Sigmoid colon (tissue), 7 donors: ENCODE measurements around the gene ATRNL1. TPM values are rescaled to one million over a fixed set of nuclear protein-coding genes. Genes with fewer than 3 reads are reported as not detected.

Experiments
- DNase-seq: peaks from one replicate; pipeline ENCODE4 v3.0.0-alpha.2; 2019
- H3K27ac ChIP-seq, 4 donors: fragments of 200-600 bp; sonication (generic); one replicate each; pipeline ENCODE4 v1.5.1; 2016 to 2019; ENCODE audit warnings: mild to moderate bottlenecking in 1 of 4
- H3K27me3 ChIP-seq, 3 donors: fragments of 200-600 bp; sonication (generic); one replicate each; pipeline ENCODE4 v1.5.1; 2019; ENCODE audit warnings: mild to moderate bottlenecking in 1 of 3
- H3K36me3 ChIP-seq, 4 donors: fragments of 200-600 bp; sonication (generic); one replicate each; pipeline ENCODE4 v1.5.1; 2016 to 2019
- H3K4me1 ChIP-seq, 4 donors: fragments of 200-600 bp; sonication (generic); one replicate each; pipeline ENCODE4 v1.5.1; 2017 to 2019
- H3K4me3 ChIP-seq, 4 donors: fragments of 200-600 bp; sonication (generic); one replicate each; pipeline ENCODE4 v1.5.1; 2017 to 2019; ENCODE audit warnings: mild to moderate bottlenecking in 2 of 4, moderate library complexity in 1 of 4
- H3K9me3 ChIP-seq, 4 donors: fragments of 200-600 bp in 3 of 4; sonication (generic) in 3 of 4; one replicate each; pipeline versions ENCODE4 v1.5.1 to v1.6.1; 2013 to 2019
- CTCF ChIP-seq, 4 experiments: fragments of 450-650 bp in 3 of 4; fragments of 200-600 bp in 1 of 4; IDR thresholded peaks; one replicate each; pipeline ENCODE4 v1.5.1; 2016 to 2019; ENCODE audit warnings: antibody characterized with exemption in 4 of 4, mild to moderate bottlenecking in 3 of 4, moderate library complexity in 2 of 4
- EP300 ChIP-seq, 4 donors: sonication (generic); formaldehyde crosslinking; IDR thresholded peaks; one replicate each; pipeline ENCODE4 v1.6.1; 2017; ENCODE audit warnings: antibody characterized with exemption in 4 of 4
- POLR2A ChIP-seq, 2 donors: fragments of 450-650 bp; IDR thresholded peaks; one replicate each; pipeline ENCODE4 v1.6.1; 2016; ENCODE audit warnings: antibody characterized with exemption in 2 of 2, mild to moderate bottlenecking in 2 of 2, moderate library complexity in 2 of 2
- POLR2AphosphoS5 ChIP-seq, 4 donors: sonication (generic); formaldehyde crosslinking; IDR thresholded peaks; one replicate each; pipeline ENCODE4 v1.6.1; 2017; ENCODE audit warnings: antibody characterized with exemption in 4 of 4
- WGBS, 2 donors: extraction: QIAGEN DNeasy Blood & Tissue Kit; methylation state at CpG; one replicate each; pipeline ENCODE4 v1.1.7; 2013; 5-methylcytosine and 5-hydroxymethylcytosine counted together
- intact Hi-C: fragments of 100-400 bp; cut with DNase I; formaldehyde crosslinking; loops from one replicate; pipeline ENCODE4 v1.15.1; 2023
- polyA plus RNA-seq, 3 donors: library from polyadenylated mRNA; stranded (reverse); fragments of 200-250 nt; gene quantifications; one replicate each; pipeline ENCODE4 v1.2.3, GENCODE V29; 2013
- total RNA-seq, 4 donors: library from RNA; depleted of rRNA; stranded (reverse); fragments of >200 nt; gene quantifications; one replicate each; pipeline ENCODE4 v1.1.0, GENCODE V29; 2016
- donor health status: healthy with polysubstance abuse.
- donor health status: Bipolar disorder and iron deficiency.
- donor health status: healthy.

ATRNL1 gene
- total and polyA plus RNA-seq, 7 donors, result 0.57 to 17.3 (median 6.9) TPM; not detected in 1

- H3K9me3 ChIP-seq, result no peaks in the 10 kb centered on the region
- H3K4me3 ChIP-seq, result no peak overlapping the region
- no peaks in the 10 kb centered on the region for H3K27me3 ChIP-seq
- WGBS, 2 donors, result 63 to 71% methylated on average over 5 of the region's 5 CpGs
- intact Hi-C loops, result no loop called here
- no peak overlapping the region for H3K27ac ChIP-seq
- TF ChIP-seq EP300 (IDR thresholded peaks at IDR 0.05) (no peak), POLR2A (IDR thresholded peaks at IDR 0.05) (no peak), POLR2AphosphoS5 (IDR thresholded peaks at IDR 0.05) (no peak), CTCF (IDR thresholded peaks at IDR 0.05) (no peak)
- H3K36me3 ChIP-seq, result no peaks in the 10 kb centered on the region
- no peaks in the 10 kb centered on the region for H3K4me1 ChIP-seq
- DNase-seq, result no peak
Measured at GRCh38 chr10:115063701-115064658, 29.2 kb upstream of the ATRNL1 start.

DNA sequence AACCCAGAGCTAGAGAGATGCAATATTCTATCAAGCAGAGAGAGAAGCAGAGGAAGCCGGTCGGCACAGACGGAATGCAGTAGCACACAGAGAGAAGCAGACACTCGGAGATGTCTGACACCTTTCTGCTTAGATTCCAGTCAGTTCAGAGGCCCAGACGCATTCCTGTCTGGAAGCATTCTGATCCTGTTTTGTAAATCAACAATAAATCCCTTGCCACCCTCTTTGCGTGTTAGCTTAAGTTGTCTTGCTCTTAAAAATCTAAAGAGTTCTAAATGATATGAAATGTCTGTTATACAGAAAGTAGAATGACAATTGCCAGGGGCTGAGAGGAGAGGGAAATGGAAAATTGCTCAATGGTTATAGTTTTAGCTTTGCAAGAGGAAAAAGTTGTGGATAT, 27.4 kb upstream of the ATRNL1 start:
- no peak for DNase-seq
- TF ChIP-seq CTCF (IDR thresholded peaks at IDR 0.05) (no peak), EP300 (IDR thresholded peaks at IDR 0.05) (no peak), POLR2AphosphoS5 (IDR thresholded peaks at IDR 0.05) (no peak)
- Histone ChIP-seq H3K4me3 (no peak overlapping the region), H3K36me3 (no peaks in the 10 kb centered on the region), H3K27me3 (no peaks in the 10 kb centered on the region), H3K4me1 (no peaks in the 10 kb centered on the region), H3K9me3 (no peaks in the 10 kb centered on the region), H3K27ac (no peak overlapping the region)
- 70 to 77% methylated on average over 6 of the region's 6 CpGs for WGBS, 2 donors
- intact Hi-C loops, result no loop called here

DNA sequence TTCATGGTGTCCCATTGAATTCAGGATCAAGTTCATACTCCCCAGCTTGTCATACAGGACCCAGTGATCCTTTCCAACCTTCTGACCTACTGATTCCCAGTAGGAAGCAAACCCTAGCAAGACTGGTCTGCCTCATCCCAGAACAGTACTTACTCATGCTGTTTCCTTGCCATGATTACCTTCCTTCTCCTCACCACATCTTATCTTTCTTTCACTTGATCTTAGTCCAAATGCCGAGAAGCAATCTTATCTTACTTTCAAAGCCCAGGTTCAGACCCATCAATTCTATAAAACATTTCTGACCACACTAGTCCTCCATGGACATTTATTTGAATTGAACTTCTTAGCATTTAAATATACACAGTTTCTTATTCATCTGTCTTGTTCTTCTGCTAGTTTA, 26.6 kb upstream of the ATRNL1 start:
- Histone ChIP-seq H3K36me3 (no peaks in the 10 kb centered on the region), H3K27ac (no peak overlapping the region), H3K27me3 (no peaks in the 10 kb centered on the region), H3K4me1 (no peaks in the 10 kb centered on the region), H3K9me3 (no peaks in the 10 kb centered on the region), H3K4me3 (no peak overlapping the region)
- intact Hi-C loops, result no loop called here
- DNase-seq, result no peak
- no peak for TF ChIP-seq POLR2AphosphoS5 (IDR thresholded peaks at IDR 0.05)
- no peak for TF ChIP-seq POLR2A (IDR thresholded peaks at IDR 0.05)
- no peak for TF ChIP-seq EP300 (IDR thresholded peaks at IDR 0.05)
- no peak for TF ChIP-seq CTCF (IDR thresholded peaks at IDR 0.05)
- whole genome bisulfite sequencing, 2 donors, result 40 to 79% methylated on average over 1 of the region's 1 CpG

DNA sequence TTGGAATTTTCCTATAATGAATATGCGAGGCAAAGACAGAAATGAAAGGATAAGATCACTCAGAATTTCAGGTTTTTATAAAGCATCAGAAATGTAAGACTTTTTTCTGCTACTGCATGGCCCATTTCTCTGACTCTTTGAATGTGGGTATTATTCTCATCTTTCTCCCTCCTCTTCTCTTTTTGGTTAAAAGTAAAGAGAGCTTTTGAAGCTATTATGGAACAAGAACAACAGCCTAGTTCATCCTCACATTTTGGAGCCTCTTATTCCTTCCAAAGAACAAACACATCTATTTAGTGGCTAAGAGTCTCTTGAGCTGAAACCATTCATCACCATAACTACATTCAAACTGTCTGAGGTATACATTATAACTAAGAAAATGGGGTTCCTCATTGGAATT, 19.4 kb upstream of the ATRNL1 start:
- no peak for DNase-seq
- H3K36me3 ChIP-seq, result no peaks in the 10 kb centered on the region
- no peak overlapping the region for H3K27ac ChIP-seq
- H3K27me3 ChIP-seq, result no peaks in the 10 kb centered on the region
- intact Hi-C loops, result no loop called here
- TF ChIP-seq EP300 (IDR thresholded peaks at IDR 0.05), result no peak
- TF ChIP-seq CTCF (IDR thresholded peaks at IDR 0.05), result no peak
- no peak for TF ChIP-seq POLR2AphosphoS5 (IDR thresholded peaks at IDR 0.05)
- TF ChIP-seq POLR2A (IDR thresholded peaks at IDR 0.05), result no peak
- WGBS, 2 donors, result 77 to 85% methylated on average over 1 of the region's 1 CpG
- H3K4me3 ChIP-seq, result no peak overlapping the region
- peaks cover 0 to under 1% (median 0%) of the 10 kb centered on the region in 4 donors for H3K9me3 ChIP-seq
- H3K4me1 ChIP-seq, result no peaks in the 10 kb centered on the region
